Subcutaneous adipose tissue (tissue), 4 donors: Measurements from ENCODE around the gene LNX2. TPM values are rescaled to one million over a fixed set of nuclear protein-coding genes. Genes with fewer than 3 reads are reported as not detected.

ENCODE experiments used
- CTCF ChIP-seq: fragments of 450-650 bp; IDR thresholded peaks from one replicate; pipeline ENCODE4 v1.5.1; 2016; ENCODE audit warnings: low read depth, mild to moderate bottlenecking, control low read depth, antibody characterized with exemption, moderate library complexity
- total RNA-seq, 4 donors: library from RNA; depleted of rRNA; stranded (reverse); fragments of >200 nt; gene quantifications; one replicate each; pipeline ENCODE4 v1.1.0, GENCODE V29; 2016

LNX2 gene
- total RNA-seq, 4 donors from 2014 or later = 4.7 to 10.7 (median 7.3) TPM

DNA sequence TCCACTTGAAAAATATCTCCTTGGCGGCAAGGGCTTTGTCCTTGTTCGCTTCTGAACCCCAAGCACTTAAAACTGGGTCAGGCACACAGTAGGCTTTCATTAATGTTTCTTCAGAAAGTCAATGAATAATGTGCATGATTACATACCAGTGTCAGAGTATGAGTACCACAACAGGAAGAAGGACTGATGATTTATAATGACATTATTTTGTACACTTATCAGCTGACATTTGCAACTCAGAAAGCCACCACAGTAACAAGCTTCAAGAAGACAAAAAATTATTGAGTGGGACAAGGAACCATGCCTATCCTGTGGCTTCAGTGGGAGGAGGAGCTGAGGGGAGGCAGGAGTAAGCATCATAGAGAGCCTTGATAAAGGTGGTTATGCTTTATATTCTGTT, 11.3 kb upstream of the LNX2 start:
- TF ChIP-seq CTCF = no peak

- no peak for TF ChIP-seq CTCF
Measured at GRCh38 chr13:27631156-27631555, 10.8 kb upstream of the LNX2 start.

DNA sequence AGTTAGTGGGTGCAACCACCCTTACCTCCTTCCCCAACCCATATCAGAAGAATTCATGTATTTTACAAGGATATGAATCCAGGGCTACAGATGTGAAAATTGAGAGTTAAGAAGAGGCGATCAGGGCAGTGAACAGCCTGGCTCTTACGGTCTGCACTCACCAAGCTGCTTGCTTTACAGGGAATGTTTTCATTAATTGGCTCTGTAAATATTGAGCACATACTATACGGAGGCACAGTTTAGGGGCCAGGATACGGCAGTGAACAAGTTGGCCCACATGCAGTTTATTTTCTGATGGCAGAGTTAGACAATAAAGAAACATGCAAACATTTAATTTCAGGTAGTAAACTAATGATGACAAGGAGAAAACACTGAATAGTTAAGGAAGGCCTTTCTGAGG, 7.8 kb upstream of the LNX2 start:
- TF ChIP-seq CTCF = no peak

GRCh38 chr13:27627380-27627779, 7.1 kb upstream of the LNX2 start:
- no peak for TF ChIP-seq CTCF

GRCh38 chr13:27625839-27626238, 5.5 kb upstream of the LNX2 start:
- TF ChIP-seq CTCF = no peak

- no peak for TF ChIP-seq CTCF
Measured at GRCh38 chr13:27624071-27624470, 3.7 kb upstream of the LNX2 start.

DNA sequence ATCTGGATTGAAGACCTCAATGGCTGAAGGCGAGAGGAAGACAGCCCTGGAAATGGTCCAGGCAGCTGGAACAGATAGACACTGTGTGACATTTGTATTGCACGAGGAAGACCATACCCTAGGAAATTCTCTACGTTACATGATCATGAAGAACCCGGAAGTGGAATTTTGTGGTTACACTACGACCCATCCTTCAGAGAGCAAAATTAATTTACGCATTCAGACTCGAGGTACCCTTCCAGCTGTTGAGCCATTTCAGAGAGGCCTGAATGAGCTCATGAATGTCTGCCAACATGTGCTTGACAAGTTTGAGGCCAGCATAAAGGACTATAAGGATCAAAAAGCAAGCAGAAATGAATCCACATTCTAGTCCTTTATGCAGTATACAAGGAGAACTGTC, 2.6 kb upstream of the LNX2 start:
- no peak for TF ChIP-seq CTCF
